ENCODE data around the gene SUSD3.
"Not testable (repeated sequence)": the region's sequence is repeated elsewhere in the genome, so short reads cannot be mapped to it uniquely, and the experiment has no call there.

The SUSD3 gene

DNA sequence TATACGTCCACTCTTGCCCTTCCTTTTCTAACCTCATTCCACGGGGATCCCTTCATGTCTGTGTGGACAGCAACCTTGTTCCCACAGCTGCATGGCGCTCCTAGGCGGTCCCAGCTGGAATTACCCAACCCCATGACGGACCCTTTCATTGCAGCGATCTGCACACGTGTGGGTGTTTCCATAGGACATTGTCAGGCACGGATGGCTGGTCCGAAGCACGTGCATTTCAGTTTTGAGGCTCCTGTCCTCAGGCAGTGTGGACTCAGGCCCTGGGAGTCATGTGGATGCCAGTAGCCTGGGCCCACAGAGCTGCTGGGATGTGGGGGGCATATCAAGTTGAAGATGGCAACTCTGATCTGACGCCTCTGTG, 52.5 kb downstream of the SUSD3 start:
- no peak for DNase-seq (ENCODE audit: low read depth in 2 of 2)

DNA sequence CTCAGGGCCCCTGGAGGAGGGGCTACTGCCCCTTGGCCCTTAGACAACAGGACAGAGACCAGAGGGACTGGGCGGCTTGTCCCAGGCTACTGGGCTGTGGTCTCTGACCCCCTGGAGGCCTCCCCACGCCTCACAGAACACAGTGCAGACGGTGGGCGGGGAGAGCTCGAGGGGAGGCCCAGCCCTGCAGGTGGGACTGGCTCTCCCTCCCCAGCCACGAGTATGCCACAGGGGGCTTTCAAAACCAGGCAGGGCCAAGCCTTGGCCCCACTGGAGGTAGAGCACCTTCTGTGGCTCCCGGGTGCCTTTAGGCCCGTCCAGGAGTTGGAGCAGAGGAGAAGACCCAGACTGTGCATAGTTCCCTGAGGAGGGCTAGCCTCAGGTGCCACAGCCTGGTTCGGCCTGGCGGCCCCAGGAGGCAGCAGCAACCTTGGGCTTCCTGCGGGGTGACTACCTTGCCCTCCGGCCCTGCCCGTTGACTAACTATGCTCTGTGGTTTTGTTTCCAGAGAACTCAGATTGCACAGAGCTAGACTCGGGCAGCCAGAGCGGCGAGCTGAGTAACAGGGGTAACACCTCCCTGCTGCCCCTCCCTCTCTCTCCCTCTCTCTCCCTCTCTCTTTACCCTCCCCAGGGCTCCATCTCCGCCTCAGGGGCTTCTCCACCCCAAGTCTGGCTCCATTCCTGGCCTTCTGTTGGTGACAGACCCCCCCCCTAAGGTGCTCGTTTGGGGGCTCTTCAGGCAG, 53.0 kb downstream of the SUSD3 start:
- DNase-seq (ENCODE audit: low read depth in 2 of 2) = no peak

DNA sequence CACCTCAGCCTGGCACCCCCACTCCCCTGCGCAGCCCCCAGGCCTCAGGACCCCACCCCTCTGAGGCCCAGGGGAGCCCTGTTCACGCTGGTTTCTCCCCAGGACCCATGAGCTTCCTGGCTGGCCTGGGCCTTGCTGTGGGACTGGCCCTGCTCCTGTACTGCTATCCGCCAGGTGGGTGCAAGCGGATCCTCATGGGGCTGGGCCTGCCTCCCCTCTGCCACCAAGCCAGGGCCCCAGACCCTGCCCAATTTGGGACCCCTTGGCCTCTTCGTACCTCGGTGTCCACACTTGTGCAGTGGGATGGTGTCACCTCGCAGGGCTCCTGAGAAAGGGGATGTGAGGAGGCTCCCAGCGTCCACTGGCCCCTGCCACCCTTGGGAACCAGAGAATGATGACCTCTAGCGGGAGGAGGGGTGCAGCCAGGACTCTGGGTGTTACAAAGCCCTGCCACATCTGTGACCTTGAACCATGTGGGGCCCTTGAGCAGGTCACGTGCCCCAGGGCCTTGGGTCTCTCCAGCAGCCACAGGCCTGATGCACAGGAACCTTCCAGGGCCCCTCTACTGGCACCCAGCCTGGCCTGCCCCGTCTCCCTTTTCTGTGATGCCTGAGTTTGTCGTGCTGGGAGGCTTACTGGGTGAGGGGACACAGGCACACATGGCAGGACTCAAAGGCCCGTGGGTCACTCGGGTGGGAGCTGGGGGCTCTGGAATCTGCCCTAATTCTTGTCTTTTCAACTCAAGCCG, 53.8 kb downstream of the SUSD3 start:
- DNase-seq (ENCODE audit: low read depth in 2 of 2) = no peak

DNA sequence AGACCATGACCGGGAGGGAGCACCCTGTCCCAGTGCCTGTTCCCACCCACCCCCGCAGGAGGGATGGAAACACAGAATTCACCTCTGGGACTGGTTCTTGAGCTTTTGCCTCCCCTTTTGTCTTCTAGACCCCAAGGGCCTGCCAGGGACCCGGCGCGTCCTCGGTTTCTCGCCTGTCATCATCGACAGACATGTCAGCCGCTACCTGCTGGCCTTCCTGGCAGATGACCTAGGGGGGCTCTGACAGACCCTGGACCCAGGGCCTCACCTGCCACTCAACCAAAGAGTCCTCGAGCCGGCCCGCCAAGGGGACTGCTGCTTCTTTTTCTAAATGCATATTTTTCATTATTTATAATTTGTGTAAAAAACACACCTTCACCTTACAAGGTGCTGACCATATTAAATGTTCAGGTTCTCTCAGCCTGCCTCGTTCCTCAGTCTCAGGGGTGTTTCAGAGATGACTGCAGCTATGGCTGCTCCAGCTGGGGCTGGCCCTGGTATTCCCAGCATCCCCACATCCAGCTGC, 54.4 kb downstream of the SUSD3 start:
- DNase-seq (ENCODE audit: low read depth in 2 of 2) = no peak

DNA sequence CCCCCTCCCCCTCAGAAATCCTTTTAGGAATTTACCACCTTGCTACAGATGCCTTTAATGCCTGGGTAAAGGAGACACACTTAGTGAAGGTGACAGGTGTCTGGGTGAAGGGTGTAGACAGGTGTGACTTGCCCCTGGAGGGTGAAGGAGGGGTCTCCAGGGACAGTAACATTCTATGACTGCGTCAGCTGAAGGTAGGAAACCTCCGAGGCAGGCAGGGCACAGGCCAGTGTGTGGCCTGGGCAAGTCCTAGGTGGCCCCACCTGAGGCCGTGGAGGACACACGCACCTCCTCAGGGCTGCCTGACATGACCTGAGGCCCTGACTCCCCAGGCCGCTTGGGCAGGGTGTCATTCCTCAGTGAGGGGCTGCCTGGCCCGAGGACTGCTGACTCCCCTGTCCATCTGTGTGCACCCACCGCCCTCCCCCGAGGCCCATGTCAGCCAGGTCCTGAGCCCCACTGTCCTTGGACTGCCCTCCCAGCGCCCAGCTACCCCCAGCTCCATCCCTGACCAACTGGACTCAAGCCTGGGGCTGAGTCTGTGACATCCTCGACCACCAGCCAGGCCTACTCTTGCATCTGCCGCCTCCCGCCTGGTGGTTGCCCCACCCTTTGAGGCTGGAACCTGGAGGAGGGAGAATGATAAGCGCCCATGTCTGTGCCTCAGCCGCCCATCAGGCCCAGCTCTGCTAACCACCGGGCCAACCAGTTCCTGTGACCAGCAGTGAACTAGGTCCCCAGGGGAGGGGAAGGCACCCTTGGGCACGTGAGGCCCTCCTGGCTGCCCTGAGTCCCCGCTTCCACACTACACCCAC, 55.9 kb downstream of the SUSD3 start:
- no peak for DNase-seq (ENCODE audit: low read depth in 2 of 2)

DNA sequence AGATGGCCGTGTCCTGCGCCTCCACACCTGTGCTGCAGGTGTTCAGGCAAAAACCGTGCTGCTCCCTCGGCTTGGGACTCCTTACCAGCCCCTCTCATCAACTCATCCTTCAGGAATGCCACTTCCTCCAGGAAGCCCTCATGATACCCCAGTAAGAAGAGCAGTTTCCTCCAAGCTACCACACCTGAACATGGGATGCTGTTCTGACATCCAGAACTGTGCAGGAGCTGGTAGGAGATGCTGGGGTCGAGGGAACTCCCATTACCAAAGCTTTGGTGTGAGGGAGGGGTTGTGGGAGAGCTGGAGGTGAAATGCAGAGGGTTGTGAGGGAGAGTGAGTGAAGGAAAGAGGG, 56.5 kb downstream of the SUSD3 start:
- no peak for DNase-seq (ENCODE audit: low read depth in 2 of 2)

DNA sequence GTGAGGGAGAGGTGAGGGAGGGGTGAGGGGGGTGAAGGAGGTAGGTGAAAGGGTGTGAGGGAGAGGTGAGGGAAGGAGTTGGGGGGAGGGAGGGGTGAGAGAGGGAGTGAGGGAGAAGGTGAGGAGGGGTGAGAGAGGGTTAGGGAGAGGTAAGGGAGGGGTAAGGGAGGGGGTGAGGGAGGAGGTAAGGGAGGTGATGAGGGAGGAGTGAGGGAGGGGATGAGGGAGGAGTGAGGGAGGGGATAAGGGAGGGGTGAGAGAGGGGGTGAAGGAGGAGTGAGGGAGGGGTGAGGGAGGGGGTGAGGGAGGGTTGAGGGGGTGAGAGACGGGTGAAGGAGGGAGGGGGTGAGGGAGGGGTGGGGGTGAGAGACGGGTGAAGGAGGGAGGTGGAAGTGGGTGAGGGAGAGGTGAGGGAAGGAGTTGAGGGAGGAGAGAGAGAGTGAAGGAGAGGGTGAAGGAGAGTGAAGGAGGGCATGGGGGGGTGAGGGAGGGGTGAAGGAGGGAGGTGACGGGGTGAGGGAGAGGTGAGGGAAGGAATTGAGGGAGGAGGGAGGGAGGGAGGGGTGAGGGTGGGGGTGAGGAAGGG, 57.1 kb downstream of the SUSD3 start:
- no peak for DNase-seq (ENCODE audit: low read depth in 2 of 2)

DNA sequence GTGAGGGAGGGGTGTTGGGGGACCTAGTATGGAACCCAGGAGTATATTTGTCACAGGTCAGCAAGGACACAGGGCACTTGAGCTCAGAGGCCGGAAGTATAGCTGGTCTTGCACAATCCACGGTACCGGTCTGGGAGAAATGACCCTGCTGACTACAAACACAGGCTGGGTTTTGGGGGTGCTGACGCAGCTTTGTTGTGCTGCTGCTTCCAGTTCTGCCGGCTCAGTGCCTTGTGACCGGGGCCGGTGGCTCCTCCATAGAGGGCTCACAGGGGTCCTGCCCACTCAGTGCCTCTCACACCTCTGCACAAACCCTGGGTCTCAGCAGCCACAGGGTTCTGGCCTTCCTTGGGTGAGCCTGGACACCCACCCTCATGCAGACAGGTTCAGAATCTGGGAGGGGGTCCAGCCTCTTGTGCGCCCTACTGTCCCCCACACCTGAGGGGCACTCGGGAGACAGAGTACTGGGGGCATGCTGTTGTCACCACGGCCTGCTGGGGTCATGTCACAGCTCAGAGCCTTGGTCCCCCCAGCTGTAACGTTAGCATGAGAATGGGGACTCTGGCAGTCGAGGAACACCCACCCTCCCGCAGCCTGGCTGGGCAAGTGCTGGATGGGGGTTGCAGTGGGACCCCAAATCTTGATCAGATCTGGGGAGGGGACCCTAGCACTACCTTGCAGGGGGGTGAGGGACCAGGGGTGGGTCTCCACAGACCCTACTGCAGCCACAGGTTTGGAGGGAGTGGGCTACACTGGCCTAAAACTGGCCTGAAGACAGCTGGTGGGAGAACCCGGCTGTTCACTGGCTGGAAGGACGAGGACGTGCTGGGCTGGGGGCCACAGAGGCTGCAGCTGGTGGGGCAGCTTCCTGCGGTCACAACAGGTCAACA, 57.8 kb downstream of the SUSD3 start:
- no peak for DNase-seq (ENCODE audit: low read depth in 2 of 2)

DNA sequence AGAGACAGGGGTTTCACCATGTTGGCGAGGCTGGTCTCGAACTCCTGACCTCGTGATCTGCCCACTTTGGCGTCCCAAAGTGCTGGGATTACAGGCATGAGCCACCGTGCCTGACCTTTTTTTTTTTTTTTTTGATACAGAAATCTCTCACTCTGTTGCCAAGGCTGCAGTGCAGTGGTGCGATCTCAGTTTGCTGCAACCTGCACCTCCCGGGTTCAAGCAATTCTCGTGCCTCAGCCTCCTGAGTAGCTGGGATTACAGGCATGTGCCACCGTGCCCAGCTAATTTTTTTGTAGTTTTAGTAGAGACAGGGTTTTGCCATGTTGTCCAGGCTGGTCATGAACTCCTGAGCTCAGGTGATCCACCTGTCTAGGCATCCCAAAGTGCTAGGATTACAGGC, 59.0 kb downstream of the SUSD3 start:
- DNase-seq (ENCODE audit: low read depth in 2 of 2) = not testable (repeated sequence)

DNA sequence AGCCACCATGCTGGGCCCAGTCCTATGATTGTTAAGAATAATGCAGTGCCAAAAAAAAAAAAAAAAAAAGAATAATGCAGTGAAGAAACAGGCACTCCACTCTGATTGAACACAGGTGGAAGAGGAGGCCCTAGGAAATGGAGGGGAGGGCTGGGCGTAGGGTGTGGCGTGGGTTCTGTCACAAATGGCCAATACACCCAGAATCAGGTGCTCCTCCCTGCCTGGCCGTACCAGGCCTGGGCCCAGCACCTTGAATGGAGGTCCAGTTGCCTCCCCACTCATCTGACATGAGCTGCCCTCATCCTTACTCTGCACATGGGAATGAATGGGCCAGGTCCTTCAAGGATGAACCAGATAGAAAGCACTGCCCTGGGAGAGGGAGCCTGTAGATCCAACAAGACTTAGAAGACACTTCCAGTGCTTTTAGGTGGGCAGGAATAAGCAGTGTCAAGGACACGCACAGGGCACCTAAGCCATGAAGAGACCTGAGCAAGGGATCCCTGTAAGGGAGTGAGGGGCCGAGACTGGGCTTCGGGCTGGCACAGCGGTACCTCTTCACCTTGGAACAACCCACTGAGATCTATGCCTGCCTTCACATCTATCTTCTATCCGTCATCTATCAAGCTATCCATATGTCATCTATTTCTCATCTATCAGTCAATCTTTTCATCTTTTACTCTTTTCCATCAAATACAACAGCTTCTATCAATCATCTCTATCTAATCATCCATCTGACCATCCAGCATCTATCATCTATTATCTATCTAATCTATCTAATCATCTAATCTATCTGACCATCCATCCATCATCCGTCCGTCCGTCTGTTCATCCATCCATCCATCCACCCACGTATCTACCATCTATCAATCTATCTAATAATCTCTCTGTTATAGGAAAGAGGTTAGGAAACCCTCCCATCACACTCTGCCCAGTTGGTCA, 59.7 kb downstream of the SUSD3 start:
- DNase-seq (ENCODE audit: low read depth in 2 of 2) = no peak

DNA sequence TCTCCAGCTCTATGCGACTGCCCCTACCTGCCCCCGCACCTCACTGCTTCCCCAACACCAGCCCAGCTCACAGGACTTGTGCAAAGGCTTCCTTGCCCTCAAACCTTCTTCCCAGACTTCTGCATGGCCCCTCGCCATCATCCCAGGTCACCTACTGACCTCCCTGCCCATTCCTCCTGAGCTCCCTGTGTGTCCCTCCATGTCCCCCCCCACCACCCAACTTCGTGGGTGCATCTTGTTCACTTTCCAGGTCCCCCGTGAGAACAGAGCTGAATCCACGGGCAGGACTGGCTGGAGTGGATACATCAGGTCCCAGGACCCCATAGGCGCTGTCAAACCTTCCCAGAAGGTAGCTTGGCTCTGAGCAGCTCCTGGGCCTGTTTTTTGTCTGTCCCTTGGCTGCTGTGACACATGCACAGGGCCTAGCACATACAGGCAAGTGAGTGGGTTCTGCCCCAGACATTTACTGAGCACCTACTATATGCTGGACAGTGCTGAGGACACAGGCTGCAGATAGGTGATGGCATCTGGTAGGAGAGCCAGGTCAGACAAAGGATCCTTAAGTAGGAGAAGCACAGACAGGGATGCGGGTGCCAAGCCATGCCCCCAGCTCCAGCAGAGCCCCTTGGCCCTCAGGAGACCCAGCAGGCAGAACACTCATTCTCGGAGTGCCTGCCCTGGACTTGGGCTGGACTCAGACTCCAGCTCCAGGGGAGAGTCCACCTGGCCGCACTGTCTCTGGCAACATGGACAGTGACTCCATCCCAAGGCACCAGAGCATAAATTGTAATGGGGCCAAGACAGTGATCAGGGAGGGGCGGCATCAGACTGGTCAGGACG, 60.6 kb downstream of the SUSD3 start:
- DNase-seq (ENCODE audit: low read depth in 2 of 2) = no peak

DNA sequence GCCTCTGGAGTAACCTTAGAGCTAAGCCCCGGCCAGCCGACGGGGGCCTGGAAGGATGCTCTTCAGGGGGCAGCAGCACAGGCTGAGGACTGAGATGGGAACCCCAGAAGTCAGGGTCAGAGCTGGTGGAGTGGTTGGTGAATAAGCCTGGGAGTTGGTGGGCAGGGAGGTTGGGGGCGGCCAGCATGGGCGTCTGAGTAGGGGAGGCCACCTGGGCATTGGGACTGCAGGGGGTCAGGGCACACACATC, 61.1 kb downstream of the SUSD3 start:
- no peak for DNase-seq (ENCODE audit: low read depth in 2 of 2)

DNA sequence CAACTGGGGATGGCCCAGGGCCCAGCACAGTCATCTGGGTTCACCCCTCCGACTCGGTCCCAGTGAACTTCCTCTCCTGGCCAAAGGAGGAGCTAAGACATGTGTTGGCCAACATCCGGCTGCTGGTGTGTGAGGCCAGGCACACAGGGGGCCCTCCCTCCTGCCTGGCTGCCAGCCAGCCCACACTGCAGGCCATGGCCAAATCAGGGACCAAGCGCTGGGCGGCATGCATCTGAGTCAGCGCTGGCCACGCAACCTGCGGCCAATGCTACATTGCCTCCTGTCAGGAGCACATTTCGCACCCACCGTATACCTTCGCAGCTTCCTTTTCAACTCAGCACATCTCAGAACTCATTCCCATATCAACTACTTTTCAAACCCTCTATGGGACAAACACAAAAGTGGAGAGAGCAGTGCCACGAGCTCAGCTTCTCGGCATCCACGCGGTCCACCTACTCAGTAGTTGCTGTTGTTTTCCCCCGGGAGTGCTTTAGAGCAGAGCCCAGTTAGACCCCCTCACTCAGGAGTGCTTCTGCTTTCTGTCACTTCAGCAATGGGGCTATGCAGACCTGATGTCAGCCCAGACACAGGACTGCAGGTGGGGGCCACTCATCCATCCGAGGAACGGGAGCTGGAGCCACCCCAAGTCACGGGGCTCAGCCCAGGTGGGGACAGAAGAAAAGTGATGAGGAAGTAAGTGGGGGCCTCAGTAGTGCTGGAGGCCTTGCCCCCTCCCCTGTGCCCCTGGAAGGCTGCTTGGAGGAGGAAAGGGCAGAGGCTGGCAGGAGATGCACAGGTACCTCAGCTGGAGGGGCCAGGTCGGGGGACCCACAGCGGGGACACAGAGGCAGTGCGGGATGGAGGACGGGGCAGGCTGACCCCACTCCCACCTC, 61.7 kb downstream of the SUSD3 start:
- no peak for DNase-seq (ENCODE audit: low read depth in 2 of 2)

DNA sequence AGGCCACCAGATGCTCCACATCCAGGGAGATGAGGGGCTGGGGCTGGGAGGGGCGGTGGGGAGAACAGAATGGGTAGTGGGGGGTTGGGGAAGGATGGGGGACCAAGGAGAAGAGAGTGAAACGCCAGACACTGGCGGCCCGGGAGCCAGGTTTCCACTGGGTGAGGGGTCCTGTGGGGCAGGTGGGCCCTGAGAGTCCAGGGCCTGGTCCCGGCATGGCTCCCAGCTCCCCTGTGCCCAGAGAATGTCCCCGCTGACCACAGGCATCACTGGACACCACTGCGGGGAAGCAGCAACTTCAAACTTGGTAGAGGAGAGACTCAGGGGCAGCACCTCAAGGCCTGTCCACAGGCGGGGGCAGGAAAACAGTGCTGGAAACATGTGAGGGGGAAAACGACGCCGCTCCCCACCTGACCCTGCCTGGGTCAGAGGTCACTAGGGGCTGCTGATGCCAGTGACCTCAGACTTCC, 62.4 kb downstream of the SUSD3 start:
- DNase-seq (ENCODE audit: low read depth in 2 of 2) = no peak

DNA sequence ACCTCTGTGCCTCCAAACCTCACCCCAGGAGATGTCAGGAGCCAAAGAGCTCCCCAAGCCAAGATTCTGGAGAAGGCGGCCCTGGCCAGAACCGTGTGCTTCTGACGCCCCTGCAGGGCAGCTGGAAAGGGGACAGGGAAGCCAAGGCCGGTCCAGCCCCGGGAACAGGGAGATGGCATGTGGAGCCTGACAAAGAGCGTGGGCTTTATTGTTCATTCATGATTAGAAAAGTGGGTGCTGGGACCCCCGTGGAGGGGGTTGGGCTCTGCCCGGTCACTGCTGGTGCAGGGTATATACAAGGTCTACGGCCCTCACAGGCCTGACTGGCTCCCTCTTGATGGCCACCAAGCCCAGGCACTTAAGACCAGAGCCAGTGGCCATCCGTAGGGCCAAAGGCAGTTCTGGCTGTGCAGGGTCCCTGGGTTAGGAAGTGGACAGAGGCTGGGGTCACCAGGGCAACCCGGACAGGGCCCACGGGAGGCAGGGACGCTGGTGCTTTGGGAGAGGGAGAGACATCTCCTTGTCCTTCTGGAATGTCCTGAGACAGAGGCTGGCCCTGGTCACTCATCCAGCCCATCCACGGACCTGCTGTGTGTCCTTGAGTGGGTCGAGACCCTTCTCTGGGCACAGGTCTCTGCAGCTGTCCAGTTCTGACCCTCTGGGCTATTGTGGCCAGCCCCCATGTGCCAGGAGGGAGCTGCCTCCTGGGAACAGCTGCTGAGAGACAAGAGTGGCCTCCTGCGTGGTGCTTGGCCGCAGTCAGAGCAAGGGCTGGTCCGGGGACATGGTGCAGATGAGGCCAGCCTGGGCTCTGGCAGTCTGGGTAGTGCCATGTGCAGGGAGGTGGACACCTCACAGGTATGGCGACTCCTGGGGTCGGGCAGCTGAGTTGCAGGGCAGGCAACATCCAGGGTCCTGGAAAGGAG, 63.1 kb downstream of the SUSD3 start:
- no peak for DNase-seq (ENCODE audit: low read depth in 2 of 2)

DNA sequence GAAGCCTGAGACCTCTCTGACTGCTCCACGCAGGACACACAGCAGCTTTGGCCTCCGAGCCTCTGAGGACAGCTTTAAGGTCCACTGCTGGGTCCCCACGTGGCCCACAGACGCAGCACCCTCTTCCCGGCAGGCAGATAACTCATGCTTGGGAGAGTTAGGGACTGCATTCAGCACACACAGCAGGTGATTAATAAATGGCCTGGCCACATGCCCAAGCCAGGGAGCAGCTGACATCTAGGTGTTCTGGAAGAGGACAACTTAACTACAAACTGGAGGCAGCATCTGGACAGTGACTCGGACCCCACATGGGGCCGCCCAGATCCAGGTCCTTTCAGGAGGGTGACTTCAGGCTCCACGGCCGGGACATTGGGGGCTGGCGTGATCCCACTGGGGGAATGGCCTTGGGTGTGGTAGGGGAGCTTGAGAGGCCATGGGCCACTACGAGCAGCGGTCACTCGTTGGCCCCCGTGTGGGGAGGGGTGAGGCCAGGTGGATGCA, 64.3 kb downstream of the SUSD3 start:
- DNase-seq (ENCODE audit: low read depth in 2 of 2) = no peak

Data from activated CD4-positive, alpha-beta T cell treated with anti-CD3 and anti-CD28 coated beads for 24 hours (primary cell).